ENCODE results near the gene SCAMP5. TPM values are rescaled to one million over a fixed set of nuclear protein-coding genes. Genes with fewer than 3 reads are reported as not detected.

SCAMP5 gene
- total RNA-seq, 1 experiment from 2014 or later: 11.8 TPM

DNA sequence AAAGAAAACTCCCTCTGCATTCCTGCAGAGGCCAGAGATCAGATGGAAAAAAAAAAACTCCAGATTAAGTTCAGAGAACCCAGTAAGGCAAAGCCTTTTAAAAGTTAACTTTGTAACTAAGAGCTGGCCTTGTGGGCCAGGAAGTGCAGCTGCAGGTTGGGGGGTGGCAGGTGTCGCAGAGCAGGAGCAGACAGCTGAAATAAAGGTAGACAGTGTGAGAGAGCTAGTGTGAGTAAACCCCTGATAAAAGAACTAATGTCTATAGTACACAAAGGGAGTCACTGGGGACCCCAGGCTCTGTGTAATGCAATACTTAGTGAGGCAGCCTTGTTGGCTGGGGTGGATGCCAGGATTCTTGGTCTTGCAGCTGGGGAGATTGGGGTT is 70.1 kb downstream of the SCAMP5 start:
- Mint-ChIP-seq H3K27me3 (ENCODE audit: insufficient read depth, unreplicated experiment) (no peaks in the 10 kb centered on the region), H3K9me3 (ENCODE audit: unreplicated experiment) (no peaks in the 10 kb centered on the region), H3K4me3 (ENCODE audit: unreplicated experiment) (peak overlapping the region; percentile 65), H3K36me3 (ENCODE audit: insufficient read depth, unreplicated experiment) (peaks cover 18% of the 10 kb centered on the region), H3K4me1 (ENCODE audit: low read depth, unreplicated experiment) (peaks cover 54% of the 10 kb centered on the region), H3K27ac (ENCODE audit: unreplicated experiment) (peak overlapping the region; percentile 92)
- intact Hi-C loops (cut with micrococcal nuclease; ENCODE audit: unreplicated experiment): loop anchor here (2.0 to 5.0 kb wide), 2 partner anchors 75 to 97 kb away; no protein-coding TSS in a partner anchor
- peak; percentile 61 to 65 for DNase-seq
- ChIA-PET CTCF (interaction anchor here (0.9 to 1.9 kb wide), 12 partner anchors 8 to 302 kb away, joined by 3 to 11 read pairs (median 6); partner anchors contain the start of gene C15orf39), POLR2A (interaction anchor here (0.6 to 2.0 kb wide), 9 partner anchors 8 to 768 kb away, joined by 3 to 17 read pairs (median 5); partner anchors contain the start of genes C15orf39, PPCDC and RPP25)
- peaks cover 66% of the 10 kb centered on the region for H3K4me1 ChIP-seq
- H3K27me3 ChIP-seq (replicated peaks; ENCODE audit: control insufficient read depth, insufficient read depth, low read length): no peaks in the 10 kb centered on the region
- H3K9me3 ChIP-seq: no peaks in the 10 kb centered on the region
- H3K4me3 ChIP-seq (ENCODE audit: low read depth, low read length): no peak overlapping the region
- no TSS peak for BruUV-seq (replicated peaks)
- no peak for TF ChIP-seq CTCF (IDR thresholded peaks at IDR 0.05; ENCODE audit: insufficient read depth in 1 of 2, low read depth in 1 of 2, low read length in 1 of 2, severe bottlenecking in 1 of 2, unreplicated experiment in 1 of 2)
- no peaks in the 10 kb centered on the region for H3K36me3 ChIP-seq (ENCODE audit: control insufficient read depth, insufficient read depth, low read length)

GRCh38 chr15:75065851-75066509 is 70.6 kb downstream of the SCAMP5 start:
- H3K36me3 ChIP-seq (ENCODE audit: control insufficient read depth, insufficient read depth, low read length): no peaks in the 10 kb centered on the region
- Mint-ChIP-seq H3K36me3 (ENCODE audit: insufficient read depth, unreplicated experiment) (peaks cover 18% of the 10 kb centered on the region), H3K9me3 (ENCODE audit: unreplicated experiment) (no peaks in the 10 kb centered on the region), H3K4me1 (ENCODE audit: low read depth, unreplicated experiment) (peaks cover 54% of the 10 kb centered on the region), H3K27me3 (ENCODE audit: insufficient read depth, unreplicated experiment) (no peaks in the 10 kb centered on the region), H3K4me3 (ENCODE audit: unreplicated experiment) (peak overlapping the region; percentile 65), H3K27ac (ENCODE audit: unreplicated experiment) (peak overlapping the region; percentile 92)
- intact Hi-C loops (cut with micrococcal nuclease; ENCODE audit: unreplicated experiment): loop anchor here (2.0 to 5.0 kb wide), 3 partner anchors 23 to 96 kb away; no protein-coding TSS in a partner anchor
- TF ChIP-seq CTCF (IDR thresholded peaks at IDR 0.05; ENCODE audit: insufficient read depth in 1 of 2, low read depth in 1 of 2, low read length in 1 of 2, severe bottlenecking in 1 of 2, unreplicated experiment in 1 of 2): no peak
- peak; percentile 64 to 80 for DNase-seq
- POLR2A ChIA-PET: interaction anchor here (0.6 to 2.0 kb wide), 13 partner anchors 8 to 767 kb away, joined by 3 to 17 read pairs (median 7); partner anchors contain the start of genes C15orf39, PPCDC and RPP25
- no peaks in the 10 kb centered on the region for H3K9me3 ChIP-seq
- CTCF ChIA-PET: interaction anchor here (0.6 to 1.9 kb wide), 16 partner anchors 8 to 385 kb away, joined by 3 to 11 read pairs (median 6); partner anchors contain the start of genes C15orf39 and SIN3A
- H3K4me3 ChIP-seq (ENCODE audit: low read depth, low read length): 0 out of 2 replicates have a peak overlapping the region, but pooled peaks have one; percentile 5
- peaks cover 65% of the 10 kb centered on the region for H3K4me1 ChIP-seq
- no TSS peak for BruUV-seq (replicated peaks)
- no peaks in the 10 kb centered on the region for H3K27me3 ChIP-seq (replicated peaks; ENCODE audit: control insufficient read depth, insufficient read depth, low read length)

DNA sequence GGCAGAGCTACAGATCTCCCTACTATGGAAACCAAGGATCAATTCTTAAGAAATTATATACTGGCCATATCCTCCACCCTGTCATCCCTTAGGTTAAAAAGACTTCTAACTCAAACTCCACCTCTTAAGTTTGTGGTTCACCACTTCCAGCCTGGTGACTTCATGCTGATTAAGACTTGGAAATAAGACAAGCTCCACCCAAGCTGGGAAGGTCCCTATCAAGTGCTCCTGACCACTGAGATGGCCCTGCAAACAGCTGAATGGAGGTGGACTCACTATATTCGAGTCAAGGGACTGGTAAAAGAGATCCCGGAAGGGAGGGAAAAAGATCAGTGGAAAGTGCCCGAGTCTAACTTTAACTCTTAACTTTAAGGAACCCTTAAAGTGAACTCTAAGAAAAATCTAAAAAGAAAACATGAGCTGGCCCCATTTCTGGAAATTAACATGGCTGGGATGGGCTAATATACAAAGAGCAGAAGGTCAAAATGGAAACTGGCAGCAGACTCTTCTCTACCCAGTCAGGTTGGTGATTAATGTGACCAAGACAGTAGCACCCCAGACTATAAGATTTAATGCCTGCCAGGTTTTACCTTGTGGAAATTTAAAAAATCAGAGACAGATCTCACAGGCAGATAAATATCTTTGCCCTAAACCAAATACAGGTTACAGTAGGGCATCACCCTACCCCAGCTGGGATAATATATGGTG is 71.9 kb downstream of the SCAMP5 start:
- no peaks in the 10 kb centered on the region for H3K9me3 Mint-ChIP-seq (ENCODE audit: unreplicated experiment)
- Histone ChIP-seq H3K4me3 (ENCODE audit: low read depth, low read length) (no peak overlapping the region), H3K27me3 (replicated peaks; ENCODE audit: control insufficient read depth, insufficient read depth, low read length) (no peaks in the 10 kb centered on the region), H3K36me3 (ENCODE audit: control insufficient read depth, insufficient read depth, low read length) (no peaks in the 10 kb centered on the region), H3K9me3 (no peaks in the 10 kb centered on the region), H3K4me1 (peaks cover 55% of the 10 kb centered on the region)
- intact Hi-C loops (cut with micrococcal nuclease; ENCODE audit: unreplicated experiment): loop anchor here (2.0 to 5.0 kb wide), 2 partner anchors 24 to 95 kb away; no protein-coding TSS in a partner anchor
- no peak overlapping the region for H3K4me3 Mint-ChIP-seq (ENCODE audit: unreplicated experiment)
- H3K27ac Mint-ChIP-seq (ENCODE audit: unreplicated experiment): peak overlapping the region; percentile 92
- ChIA-PET CTCF (interaction anchor here (1.6 kb wide), 1 partner anchor 134 kb away, joined by 8 read pairs; the partner anchor contains the start of gene C15orf39), POLR2A (no interaction called here)
- TF ChIP-seq CTCF (IDR thresholded peaks at IDR 0.05; ENCODE audit: insufficient read depth in 1 of 2, low read depth in 1 of 2, low read length in 1 of 2, severe bottlenecking in 1 of 2, unreplicated experiment in 1 of 2): no peak
- BruUV-seq (replicated peaks): no TSS peak
- H3K4me1 Mint-ChIP-seq (ENCODE audit: low read depth, unreplicated experiment): peaks cover 54% of the 10 kb centered on the region
- peaks cover 18% of the 10 kb centered on the region for H3K36me3 Mint-ChIP-seq (ENCODE audit: insufficient read depth, unreplicated experiment)
- no peak for DNase-seq
- H3K27me3 Mint-ChIP-seq (ENCODE audit: insufficient read depth, unreplicated experiment): no peaks in the 10 kb centered on the region
